Measurements from ENCODE around the gene NHLH2.

DNA sequence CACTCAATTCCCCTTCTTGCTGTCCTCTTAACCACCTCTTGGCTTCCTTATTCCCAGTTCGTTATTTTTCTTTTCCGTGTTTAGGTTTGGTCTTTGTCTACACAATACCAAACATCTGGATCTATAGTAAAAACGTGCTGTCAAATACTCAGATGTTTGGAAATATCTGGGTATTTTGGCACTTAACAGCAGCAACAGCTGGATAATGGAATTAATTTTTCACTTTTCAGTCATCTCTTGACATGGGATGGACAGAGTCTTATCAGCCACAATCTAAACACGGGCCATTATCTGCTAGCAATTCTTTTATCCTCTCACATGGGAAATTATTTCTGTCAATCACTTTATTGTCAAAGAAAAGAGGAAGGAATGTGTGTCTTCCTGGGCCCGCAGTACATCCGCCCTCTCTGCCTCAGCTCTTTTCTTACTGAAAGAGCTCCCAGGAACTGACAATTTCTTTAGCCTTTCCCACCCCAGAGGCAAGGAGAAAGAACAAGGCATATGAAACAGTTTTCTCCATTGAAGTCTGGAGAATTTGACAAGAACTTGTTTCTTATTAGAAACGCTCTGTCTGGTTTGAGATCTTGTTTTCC lies 13.4 kb downstream of the NHLH2 start:
- TF ChIP-seq CTCF (IDR thresholded peaks at IDR 0.05; ENCODE audit: insufficient read depth, low read length, poor library complexity, severe bottlenecking) (no peak), EZH2phosphoT487 (conservative IDR thresholded peaks at IDR 0.05; ENCODE audit: low read length) (no peak)

Data from SU-DHL-6 (cell line).